ENCODE measurements around the gene NAPEPLD.
"Not testable (repeated sequence)": the region's sequence is repeated elsewhere in the genome, so short reads cannot be mapped to it uniquely, and the experiment has no call there.

NAPEPLD gene

GRCh38 chr7:103148994-103149807 lies at the start of gene NAPEPLD:
Gene NAPEPLD (minus strand): TSS chr7:103149099. CDS start chr7:103128776, 20,323 bp downstream.
- TF ChIP-seq, protein P1, sequence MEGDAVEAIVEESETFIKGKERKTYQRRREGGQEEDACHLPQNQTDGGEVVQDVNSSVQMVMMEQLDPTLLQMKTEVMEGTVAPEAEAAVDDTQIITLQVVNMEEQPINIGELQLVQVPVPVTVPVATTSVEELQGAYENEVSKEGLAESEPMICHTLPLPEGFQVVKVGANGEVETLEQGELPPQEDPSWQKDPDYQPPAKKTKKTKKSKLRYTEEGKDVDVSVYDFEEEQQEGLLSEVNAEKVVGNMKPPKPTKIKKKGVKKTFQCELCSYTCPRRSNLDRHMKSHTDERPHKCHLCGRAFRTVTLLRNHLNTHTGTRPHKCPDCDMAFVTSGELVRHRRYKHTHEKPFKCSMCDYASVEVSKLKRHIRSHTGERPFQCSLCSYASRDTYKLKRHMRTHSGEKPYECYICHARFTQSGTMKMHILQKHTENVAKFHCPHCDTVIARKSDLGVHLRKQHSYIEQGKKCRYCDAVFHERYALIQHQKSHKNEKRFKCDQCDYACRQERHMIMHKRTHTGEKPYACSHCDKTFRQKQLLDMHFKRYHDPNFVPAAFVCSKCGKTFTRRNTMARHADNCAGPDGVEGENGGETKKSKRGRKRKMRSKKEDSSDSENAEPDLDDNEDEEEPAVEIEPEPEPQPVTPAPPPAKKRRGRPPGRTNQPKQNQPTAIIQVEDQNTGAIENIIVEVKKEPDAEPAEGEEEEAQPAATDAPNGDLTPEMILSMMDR (IDR thresholded peaks at IDR 0.05; ENCODE audit: borderline replicate concordance, insufficient read depth, low read depth, low read length): no peak
- H3K4me3 ChIP-seq (ENCODE audit: low read depth, low read length): peak within 1 kb of the TSS; percentile 92

DNA sequence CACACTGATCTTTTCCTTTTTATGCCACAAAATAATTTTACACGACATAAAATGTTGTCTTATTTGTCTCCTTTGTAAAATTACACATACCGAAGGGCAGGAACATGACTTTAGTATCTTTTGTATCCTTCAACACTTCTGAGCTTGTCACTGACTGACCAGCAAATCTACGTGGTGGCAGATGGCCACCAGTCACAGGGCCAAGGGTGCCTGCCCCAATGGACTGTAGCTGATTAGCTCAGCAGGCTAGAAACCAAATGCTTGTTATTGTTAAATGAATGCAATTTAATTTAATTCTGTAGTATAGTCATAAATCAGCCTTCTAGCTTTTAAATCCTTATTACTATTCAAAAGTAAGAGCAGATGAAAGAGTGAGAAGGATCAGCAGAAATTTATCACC lies 49.2 kb upstream of the NAPEPLD start:
- not testable (repeated sequence) for H3K4me3 ChIP-seq (ENCODE audit: low read depth, low read length)

- not testable (repeated sequence) for H3K4me3 ChIP-seq (ENCODE audit: low read depth, low read length)
Observed at GRCh38 chr7:103195364-103195763, 46.5 kb upstream of the NAPEPLD start.

DNA sequence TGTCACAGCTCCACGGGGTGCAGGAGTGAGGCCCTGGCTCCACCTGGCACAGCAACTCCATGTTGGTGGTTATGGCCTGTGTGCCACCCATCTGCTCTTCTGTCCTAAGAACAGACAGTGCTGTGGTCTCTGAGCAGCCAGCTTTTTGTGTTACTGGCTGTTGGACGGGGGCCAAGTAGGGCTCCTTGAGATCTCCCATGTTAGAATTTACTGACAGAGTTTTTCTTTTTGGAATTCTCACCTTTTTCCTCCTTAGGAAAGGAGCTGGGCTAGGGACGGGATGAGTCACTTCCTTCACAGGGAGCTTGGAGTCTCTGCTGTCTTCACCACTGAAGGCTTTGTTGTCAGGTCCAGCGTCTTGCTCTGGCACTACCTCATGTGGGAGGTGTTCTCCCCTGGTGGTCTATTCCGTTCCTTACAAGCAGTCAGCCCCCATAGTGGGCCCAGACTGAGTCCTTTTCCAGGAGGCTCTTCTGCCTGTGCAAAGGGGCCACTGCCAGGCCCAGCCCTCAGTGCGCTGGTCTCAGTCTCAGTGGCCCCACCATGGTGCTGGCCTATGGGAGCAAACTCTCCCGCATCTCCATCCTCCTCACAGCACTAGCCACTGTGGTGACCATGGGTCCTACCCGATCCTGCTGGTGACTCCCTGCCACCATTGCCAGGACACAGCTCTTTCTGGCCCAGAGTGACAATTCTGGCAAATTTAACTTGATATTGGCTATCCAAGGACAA lies 23.7 kb upstream of the NAPEPLD start:
- not testable (repeated sequence) for H3K4me3 ChIP-seq (ENCODE audit: low read depth, low read length)

DNA sequence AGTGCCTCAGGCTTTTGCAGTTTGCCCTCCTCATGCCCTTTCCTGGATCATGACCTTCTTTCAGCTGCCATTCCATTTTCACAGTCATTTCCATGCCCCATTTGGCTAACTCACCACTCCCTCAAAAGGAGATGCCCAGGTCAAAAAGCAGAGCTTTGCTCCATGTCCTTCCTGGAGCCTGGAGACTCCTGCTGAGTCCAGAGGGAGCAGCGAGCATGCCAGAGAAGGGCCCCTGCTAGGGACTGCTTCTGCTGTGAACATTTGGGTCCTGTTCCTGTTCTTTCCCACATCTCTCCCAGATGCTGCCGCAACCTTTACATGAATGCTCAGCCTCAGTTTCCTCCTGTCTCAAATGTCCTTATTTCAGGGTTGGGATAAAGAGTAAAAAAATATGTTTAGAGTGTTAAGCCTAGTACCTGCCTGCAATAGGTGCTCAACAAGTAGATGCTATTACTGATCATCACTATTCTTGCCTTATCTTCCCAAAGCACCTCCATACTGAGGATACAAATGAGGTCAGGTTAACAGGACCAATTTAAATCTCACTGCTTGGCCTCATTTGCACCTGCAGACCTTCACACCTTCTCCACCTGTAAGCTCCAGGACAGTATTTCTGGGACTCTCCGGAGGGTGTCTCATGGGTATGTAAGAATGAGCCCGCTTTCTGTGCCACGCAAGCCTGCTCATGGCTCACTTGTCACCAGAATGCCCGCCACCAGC lies 23.0 kb upstream of the NAPEPLD start:
- H3K4me3 ChIP-seq (ENCODE audit: low read depth, low read length): not testable (repeated sequence)

DNA sequence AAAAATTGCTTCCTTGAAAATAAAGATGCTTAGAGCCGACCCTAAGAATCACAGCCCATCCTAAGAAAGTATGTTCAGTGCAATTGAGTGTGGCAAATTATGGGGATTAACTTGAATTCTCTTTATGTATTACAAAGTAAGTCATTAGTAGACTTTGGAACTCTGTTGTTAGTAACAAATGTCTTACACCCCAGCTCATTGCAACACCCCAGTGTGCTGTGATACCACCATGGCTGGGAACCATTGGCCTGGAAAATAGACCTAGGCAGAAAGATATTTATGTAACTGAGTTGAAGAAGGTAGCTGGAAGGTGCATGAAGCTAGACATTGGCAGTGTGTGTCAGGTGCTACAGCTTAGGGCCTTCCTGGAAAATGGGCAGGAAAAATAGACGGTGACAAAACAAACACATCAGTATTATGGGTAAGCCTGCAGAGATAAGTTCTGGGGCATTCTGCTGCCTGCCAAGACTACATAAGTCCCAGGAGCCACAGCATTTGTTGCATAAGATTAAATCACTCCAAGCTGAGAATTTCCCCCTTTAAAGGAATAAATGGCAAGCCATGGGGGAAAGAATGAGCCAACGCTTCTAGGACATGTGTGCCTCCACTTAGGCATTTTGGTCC lies 18.1 kb upstream of the NAPEPLD start:
- H3K4me3 ChIP-seq (ENCODE audit: low read depth, low read length): not testable (repeated sequence)

DNA sequence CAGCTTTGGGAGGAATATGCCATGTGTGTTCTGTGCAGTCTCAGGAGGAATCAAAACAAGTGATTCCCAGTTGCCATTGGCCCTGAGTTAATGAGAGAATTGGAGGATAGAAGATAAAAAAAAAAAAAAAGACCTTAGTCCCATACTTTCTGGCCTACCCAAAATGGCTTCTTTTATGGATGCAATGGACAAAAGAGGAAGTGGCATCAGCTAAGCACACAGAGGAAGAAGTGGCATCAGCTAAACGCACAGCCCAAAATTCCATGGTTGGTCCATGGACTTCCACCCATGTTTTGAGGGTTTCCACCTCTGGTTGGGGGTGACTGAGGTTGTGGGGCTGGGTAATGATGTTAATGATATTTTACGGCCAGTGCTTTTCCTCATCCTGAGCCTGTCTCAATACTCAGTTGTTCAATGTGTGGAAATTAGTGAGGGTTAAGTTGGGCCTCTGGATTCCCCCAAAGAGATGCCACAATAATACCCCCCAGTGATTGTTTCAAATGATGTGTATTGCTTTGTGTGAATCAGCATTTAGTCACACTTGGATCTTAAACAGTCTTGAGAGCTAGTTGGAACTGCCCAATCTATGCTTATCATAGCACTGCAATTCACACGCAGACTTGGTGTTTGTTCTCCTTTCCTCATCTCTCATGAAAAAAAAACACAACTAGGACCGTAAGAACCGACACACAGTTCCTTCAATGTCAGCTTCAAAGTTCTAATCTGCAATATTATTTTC lies 14.4 kb upstream of the NAPEPLD start:
- H3K4me3 ChIP-seq (ENCODE audit: low read depth, low read length): not testable (repeated sequence)

DNA sequence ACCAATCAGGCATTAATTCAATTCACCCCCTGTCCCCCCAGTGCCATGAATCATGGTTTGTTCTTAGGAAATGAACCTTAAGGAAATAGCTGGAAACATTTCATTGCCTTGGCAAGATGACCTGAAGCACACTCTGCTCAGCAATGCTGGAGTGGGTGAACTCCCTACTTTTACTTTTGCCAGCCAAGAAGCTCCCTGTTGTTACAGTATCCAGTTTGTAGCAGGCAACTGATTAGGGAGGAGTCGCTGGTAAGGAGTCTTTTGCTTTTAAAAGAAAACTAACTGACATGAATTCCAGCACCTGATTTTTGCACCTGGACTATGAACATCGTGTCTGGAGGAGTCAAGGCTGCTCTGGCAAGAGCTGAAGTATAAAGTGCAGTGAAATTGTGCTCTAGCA lies 13.7 kb upstream of the NAPEPLD start:
- not testable (repeated sequence) for H3K4me3 ChIP-seq (ENCODE audit: low read depth, low read length)

DNA sequence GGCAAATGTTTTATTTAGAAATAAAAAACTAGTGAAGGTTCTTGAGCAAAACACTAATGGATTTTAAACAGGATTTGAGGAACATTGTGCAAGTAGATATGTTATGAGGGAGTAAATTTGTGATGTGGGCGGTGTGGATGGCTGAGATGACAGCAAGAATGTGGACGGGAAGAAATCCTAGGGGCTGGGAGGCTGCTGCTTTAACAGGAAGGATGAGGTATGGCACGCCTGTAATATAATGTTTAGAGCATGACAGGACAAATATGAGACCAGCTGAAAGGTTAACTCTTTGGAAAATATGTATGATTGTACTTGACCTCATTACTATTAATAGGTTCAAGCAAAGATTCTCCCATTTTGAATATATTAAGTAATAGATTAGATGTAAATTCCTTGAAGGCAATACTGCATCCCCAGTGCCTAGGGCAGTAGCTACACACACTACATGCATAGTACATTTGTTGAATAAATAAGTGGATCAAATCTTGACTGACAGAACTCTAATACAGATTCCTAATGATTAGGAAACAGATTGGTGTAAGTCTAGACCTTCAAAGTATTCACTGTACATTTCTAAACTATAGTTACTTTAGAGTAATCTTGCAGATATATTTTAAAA lies 13.2 kb upstream of the NAPEPLD start:
- H3K4me3 ChIP-seq (ENCODE audit: low read depth, low read length): not testable (repeated sequence)

GRCh38 chr7:103159072-103159471 lies 10.2 kb upstream of the NAPEPLD start:
- H3K4me3 ChIP-seq (ENCODE audit: low read depth, low read length): not testable (repeated sequence)

DNA sequence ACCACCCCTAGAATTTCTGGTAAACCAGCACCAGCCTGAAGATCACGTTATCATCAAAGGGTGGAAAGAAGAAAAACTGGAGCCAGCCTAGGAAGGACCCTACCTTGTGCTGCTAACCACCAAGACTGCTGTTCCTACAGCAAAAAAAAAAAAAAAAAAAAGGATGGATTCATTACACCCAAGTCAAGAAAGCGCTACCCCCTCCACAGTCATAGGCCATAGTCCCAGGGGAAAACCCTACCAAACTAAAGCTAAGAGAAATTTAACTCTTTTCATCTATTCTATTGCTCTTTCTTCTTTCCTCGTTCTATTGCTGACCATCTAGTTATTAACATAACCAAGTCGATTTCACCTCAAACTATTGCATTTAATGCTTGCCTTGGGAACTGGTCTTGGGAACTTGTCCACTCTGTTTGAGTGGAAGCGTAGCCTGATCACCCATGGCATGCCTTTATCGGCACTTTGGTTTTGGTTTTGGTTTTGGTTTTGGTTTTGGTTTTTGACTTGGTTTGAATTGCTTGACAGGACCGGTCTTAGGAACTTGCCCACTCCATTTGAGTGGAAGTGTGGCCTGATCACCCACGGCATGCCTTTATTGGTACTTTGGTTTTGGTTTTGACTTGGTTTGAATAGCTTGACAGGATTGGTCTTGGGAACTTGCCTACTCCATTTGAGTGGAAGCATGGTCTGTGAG lies 6.6 kb upstream of the NAPEPLD start:
- H3K4me3 ChIP-seq (ENCODE audit: low read depth, low read length): not testable (repeated sequence)

- TF ChIP-seq, protein P1 (IDR thresholded peaks at IDR 0.05; ENCODE audit: borderline replicate concordance, insufficient read depth, low read depth, low read length): no peak
- H3K4me3 ChIP-seq (ENCODE audit: low read depth, low read length): no peak overlapping the region
Observed at GRCh38 chr7:103154042-103154441, 5.1 kb upstream of the NAPEPLD start.

GRCh38 chr7:103152744-103153617 lies 4.1 kb upstream of the NAPEPLD start:
- not testable (repeated sequence) for H3K4me3 ChIP-seq (ENCODE audit: low read depth, low read length)

GRCh38 chr7:103151993-103152676 lies 3.2 kb upstream of the NAPEPLD start:
- not testable (repeated sequence) for H3K4me3 ChIP-seq (ENCODE audit: low read depth, low read length)
